Adrenal gland (tissue), 12 donors: ENCODE measurements around the gene PPP3CA. TPM values are rescaled to one million over a fixed set of nuclear protein-coding genes. Genes with fewer than 3 reads are reported as not detected.

Experiments
- DNase-seq, 7 donors: peaks; one replicate each; pipeline ENCODE4 v3.0.0-alpha.2; 2019 to 2020
- H3K27ac ChIP-seq, 5 donors: fragments of 200-600 bp; sonication (generic) in 4 of 5; 1 replicate in 3 of 5; 2 replicates in 2 of 5; pipeline versions ENCODE4 v1.5.1 to v1.8.0; 2016 to 2020; ENCODE audit warnings: mild to moderate bottlenecking in 1 of 5
- H3K27me3 ChIP-seq: fragments of 200-600 bp; 2 replicates; pipeline ENCODE4 v1.8.0; 2021
- H3K36me3 ChIP-seq, 2 donors: fragments of 200-600 bp; replicated peaks in 1 of 2; 1 replicate in 1 of 2; 2 replicates in 1 of 2; pipeline versions ENCODE4 v1.5.1 to v1.8.0; 2018 to 2022
- H3K4me1 ChIP-seq, 2 donors: fragments of 200-600 bp; replicated peaks in 1 of 2; 1 replicate in 1 of 2; 2 replicates in 1 of 2; pipeline versions ENCODE4 v1.5.1 to v1.8.0; 2018 to 2021
- H3K4me3 ChIP-seq, 4 donors: fragments of 200-600 bp; sonication (generic) in 3 of 4; one replicate each; pipeline ENCODE4 v1.5.1; 2016 to 2018
- H3K9me3 ChIP-seq, 3 donors: fragments of 200-600 bp; sonication (generic) in 1 of 3; replicated peaks in 1 of 3; 1 replicate in 2 of 3; 2 replicates in 1 of 3; pipeline versions ENCODE4 v1.5.1 to v1.8.0; 2016 to 2021
- POLR2A ChIP-seq, 2 donors: fragments of 450-650 bp; IDR thresholded peaks; one replicate each; pipeline ENCODE4 v1.6.1; 2017; ENCODE audit warnings: antibody characterized with exemption in 2 of 2, mild to moderate bottlenecking in 2 of 2, moderate library complexity in 1 of 2
- WGBS, 4 donors: extraction: QIAGEN DNeasy Blood & Tissue Kit in 2 of 4; methylation state at CpG; one replicate each; pipeline versions ENCODE4 v1.1.5 to v1.1.7; 2013 to 2017; 5-methylcytosine and 5-hydroxymethylcytosine counted together
- intact Hi-C, 2 donors: fragments of 100-400 bp; cut with DNase I; formaldehyde crosslinking; loops; one replicate each; pipeline versions ENCODE4 v1.14.1 to v1.15.0; 2022 to 2023
- polyA plus RNA-seq, 3 donors: library from polyadenylated mRNA; stranded (reverse); fragments of 200-250 nt in 2 of 3; fragments of 350-450 nt in 1 of 3; fragmentation: Illumina TruSeq in 1 of 3; extraction: RNeasy Lipid Tissue Mini Kit (QIAGEN cat#74804) in 1 of 3; gene quantifications; one replicate each; pipeline ENCODE4 v1.2.3, GENCODE V29; 2013 to 2014
- total RNA-seq, 9 donors: library from RNA; depleted of rRNA in 4 of 9; stranded (reverse); fragments of >200 nt in 4 of 9; fragments of 120-200 nt in 1 of 9; fragmentation: NEBNext Ultra II Directional in 1 of 9; extraction: Animal tissue kit (Norgen Biotek cat#: 25700) in 1 of 9; gene quantifications; one replicate each; pipeline versions ENCODE4 v1.1.0 to v1.2.4, GENCODE V29; 2013 to 2023
- TF ChIP-seq, protein P1 (sequence below), 6 experiments: fragments of 450-650 bp in 4 of 6; fragments of 200-600 bp in 2 of 6; sonication (generic) in 1 of 6; IDR thresholded peaks; 1 replicate in 5 of 6; 2 replicates in 1 of 6; pipeline versions ENCODE4 v1.5.1 to v1.8.0; 2016 to 2021; ENCODE audit warnings: antibody characterized with exemption in 6 of 6, mild to moderate bottlenecking in 2 of 6, moderate library complexity in 1 of 6
- donor health status: healthy with polysubstance abuse.
- donor health status: Bipolar disorder and iron deficiency.
- donor health status: DM: yes; HTN: yes; CAD: no.
- donor health status: DM: no; HTN: no; CAD: no.
- donor health status: DM: no; HTN: no; CAD: no.
- donor health status: DM: yes; HTN: yes; CAD: no.

The PPP3CA gene
- total and polyA plus RNA-seq, 12 donors: 13.8 to 138 (median 43.8) TPM

DNA sequence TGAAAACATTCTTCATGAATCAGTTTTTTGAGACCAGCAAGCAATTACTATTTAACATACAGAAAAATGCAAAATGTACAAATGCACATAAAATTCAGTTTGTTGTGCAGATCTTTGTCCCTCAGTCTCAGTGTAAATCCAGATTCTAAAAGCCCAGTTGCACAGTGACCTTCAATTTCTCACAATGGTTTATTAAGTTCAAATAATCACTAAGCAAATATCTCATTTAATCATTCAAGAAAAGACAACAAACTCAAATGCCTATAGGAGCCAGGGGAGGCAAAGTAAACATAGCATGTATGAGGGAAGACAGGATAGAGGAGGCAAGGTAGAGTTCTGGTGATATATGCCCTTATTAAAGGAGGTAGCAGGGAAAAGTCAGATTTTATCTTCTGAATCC is 82.8 kb downstream of the PPP3CA start:
- Histone ChIP-seq H3K9me3 (no peaks in the 10 kb centered on the region), H3K4me3 (no peak overlapping the region), H3K27me3 (no peaks in the 10 kb centered on the region), H3K4me1 (peaks cover 27 to 38% of the 10 kb centered on the region in 2 donors), H3K36me3 (no peaks in the 10 kb centered on the region), H3K27ac (no peak overlapping the region)
- no peak for DNase-seq
- intact Hi-C loops: no loop called here
- no peak for TF ChIP-seq POLR2A (IDR thresholded peaks at IDR 0.05)
- TF ChIP-seq, protein P1, sequence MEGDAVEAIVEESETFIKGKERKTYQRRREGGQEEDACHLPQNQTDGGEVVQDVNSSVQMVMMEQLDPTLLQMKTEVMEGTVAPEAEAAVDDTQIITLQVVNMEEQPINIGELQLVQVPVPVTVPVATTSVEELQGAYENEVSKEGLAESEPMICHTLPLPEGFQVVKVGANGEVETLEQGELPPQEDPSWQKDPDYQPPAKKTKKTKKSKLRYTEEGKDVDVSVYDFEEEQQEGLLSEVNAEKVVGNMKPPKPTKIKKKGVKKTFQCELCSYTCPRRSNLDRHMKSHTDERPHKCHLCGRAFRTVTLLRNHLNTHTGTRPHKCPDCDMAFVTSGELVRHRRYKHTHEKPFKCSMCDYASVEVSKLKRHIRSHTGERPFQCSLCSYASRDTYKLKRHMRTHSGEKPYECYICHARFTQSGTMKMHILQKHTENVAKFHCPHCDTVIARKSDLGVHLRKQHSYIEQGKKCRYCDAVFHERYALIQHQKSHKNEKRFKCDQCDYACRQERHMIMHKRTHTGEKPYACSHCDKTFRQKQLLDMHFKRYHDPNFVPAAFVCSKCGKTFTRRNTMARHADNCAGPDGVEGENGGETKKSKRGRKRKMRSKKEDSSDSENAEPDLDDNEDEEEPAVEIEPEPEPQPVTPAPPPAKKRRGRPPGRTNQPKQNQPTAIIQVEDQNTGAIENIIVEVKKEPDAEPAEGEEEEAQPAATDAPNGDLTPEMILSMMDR (IDR thresholded peaks at IDR 0.05): no peak

DNA sequence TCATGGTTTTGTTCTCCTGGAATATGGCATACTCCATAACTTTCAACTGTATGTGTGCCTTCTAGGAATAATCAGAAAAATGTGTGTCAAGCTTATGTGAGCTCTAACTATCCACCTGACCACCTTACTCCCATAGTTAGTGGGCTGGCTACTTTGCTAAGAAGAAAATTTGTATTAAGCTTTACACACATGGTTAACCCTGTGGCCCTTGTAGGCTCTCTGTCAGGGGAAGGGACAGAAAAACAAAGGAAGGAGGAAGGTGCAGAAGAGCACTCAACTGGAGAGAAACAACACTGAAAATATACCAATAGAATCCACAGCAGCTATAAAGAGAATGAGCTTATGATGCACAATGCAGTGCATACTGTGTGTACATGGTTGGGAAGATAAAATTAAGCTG is 84.6 kb downstream of the PPP3CA start:
- TF ChIP-seq, protein P1 (IDR thresholded peaks at IDR 0.05): no peak
- TF ChIP-seq POLR2A (IDR thresholded peaks at IDR 0.05): no peak
- peaks cover 37 to 47% of the 10 kb centered on the region in 2 donors for H3K4me1 ChIP-seq
- no peaks in the 10 kb centered on the region for H3K27me3 ChIP-seq
- intact Hi-C loops: no loop called here
- no peak for DNase-seq
- no peak overlapping the region for H3K4me3 ChIP-seq
- no peaks in the 10 kb centered on the region for H3K36me3 ChIP-seq
- no peak overlapping the region for H3K27ac ChIP-seq
- no peaks in the 10 kb centered on the region for H3K9me3 ChIP-seq

DNA sequence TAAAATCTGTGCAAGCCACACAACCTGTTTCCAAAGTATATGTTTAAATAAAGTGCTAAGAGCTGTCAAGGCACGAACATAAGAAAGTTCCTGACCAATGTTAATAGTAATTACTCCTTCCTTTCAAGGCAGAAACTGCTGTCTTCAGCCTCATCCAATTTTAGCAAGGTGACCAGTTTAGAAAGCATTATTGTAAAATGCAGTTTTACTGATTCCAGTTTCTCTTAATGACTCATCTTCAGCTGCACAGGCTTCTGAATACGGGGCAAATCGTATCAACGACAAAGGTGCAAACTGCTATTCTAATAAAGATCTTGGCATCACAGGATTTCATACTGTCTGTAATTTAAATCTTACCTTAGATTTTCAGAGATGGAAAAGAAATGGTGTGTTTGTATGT is 87.5 kb downstream of the PPP3CA start:
- H3K27ac ChIP-seq: peak overlapping the region in 3 of 5 donors; percentile 1 to 47 (median 31)
- H3K9me3 ChIP-seq: no peaks in the 10 kb centered on the region
- DNase-seq: no peak
- no peaks in the 10 kb centered on the region for H3K27me3 ChIP-seq
- 21 to 31% (median 26%) methylated on average over 4 of the region's 4 CpGs for WGBS, 4 donors
- peak overlapping the region in 1 of 4 donors; percentile 41 for H3K4me3 ChIP-seq
- peaks cover 35 to 52% of the 10 kb centered on the region in 2 donors for H3K4me1 ChIP-seq
- TF ChIP-seq, protein P1 (IDR thresholded peaks at IDR 0.05): no peak
- no peak for TF ChIP-seq POLR2A (IDR thresholded peaks at IDR 0.05)
- intact Hi-C loops: no loop called here
- H3K36me3 ChIP-seq: no peaks in the 10 kb centered on the region

DNA sequence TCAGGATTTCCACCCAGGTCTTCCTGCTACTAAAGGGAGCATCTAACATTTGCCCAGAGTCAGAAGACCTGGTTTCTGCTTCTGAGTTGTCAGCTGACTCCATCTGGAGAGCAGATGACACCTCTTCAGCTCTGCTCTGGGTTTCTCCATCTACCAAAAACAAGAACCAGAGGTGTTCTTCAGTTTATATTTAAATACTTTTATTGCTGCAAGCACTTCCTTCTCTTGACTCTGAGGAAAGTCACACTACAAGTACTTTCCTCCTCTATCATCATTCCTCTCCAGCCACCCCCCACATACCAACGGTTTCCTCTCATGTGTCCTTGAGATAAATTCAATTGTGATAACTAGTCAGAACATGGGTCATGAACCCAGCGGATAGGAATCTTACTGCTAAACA is 88.4 kb downstream of the PPP3CA start:
- WGBS, 4 donors: 21 to 35% (median 25%) methylated on average over 2 of the region's 2 CpGs
- intact Hi-C loops: no loop called here
- TF ChIP-seq POLR2A (IDR thresholded peaks at IDR 0.05): no peak
- TF ChIP-seq, protein P1 (IDR thresholded peaks at IDR 0.05): no peak
- peaks cover 27 to 43% of the 10 kb centered on the region in 2 donors for H3K4me1 ChIP-seq
- no peak overlapping the region for H3K4me3 ChIP-seq
- no peaks in the 10 kb centered on the region for H3K9me3 ChIP-seq
- no peak overlapping the region for H3K27ac ChIP-seq
- H3K27me3 ChIP-seq: no peaks in the 10 kb centered on the region
- DNase-seq: peak in 5 of 7 donors; percentile 25 to 56 (median 41)
- no peaks in the 10 kb centered on the region for H3K36me3 ChIP-seq
